ENCODE results near the gene KIF1C.
"Not testable (repeated sequence)": the region's sequence is repeated elsewhere in the genome, so short reads cannot be mapped to it uniquely, and the experiment has no call there.

The KIF1C gene

GRCh38 chr17:5045496-5045895 lies 47.7 kb downstream of the KIF1C start:
- DNase-seq, result no peak

- no peak for DNase-seq
Observed at GRCh38 chr17:5047446-5047845, 49.7 kb downstream of the KIF1C start.

- DNase-seq, result no peak
Observed at GRCh38 chr17:5049314-5049841, 51.6 kb downstream of the KIF1C start.

- no peak for DNase-seq
Observed at GRCh38 chr17:5050278-5050677, 52.5 kb downstream of the KIF1C start.

GRCh38 chr17:5055543-5055942 lies 57.8 kb downstream of the KIF1C start:
- DNase-seq, result no peak

GRCh38 chr17:5065227-5065744 lies 67.5 kb downstream of the KIF1C start:
- DNase-seq, result no peak

- no peak for DNase-seq
Observed at GRCh38 chr17:5068236-5068635, 70.5 kb downstream of the KIF1C start.

GRCh38 chr17:5069724-5070123 lies 72.0 kb downstream of the KIF1C start:
- no peak for DNase-seq

- DNase-seq, result not testable (repeated sequence)
Observed at GRCh38 chr17:5075472-5075871, 77.7 kb downstream of the KIF1C start.

- not testable (repeated sequence) for DNase-seq
Observed at GRCh38 chr17:5077275-5077674, 79.5 kb downstream of the KIF1C start.

GRCh38 chr17:5077781-5078105 lies 80.0 kb downstream of the KIF1C start:
- DNase-seq, result no peak

Data from C1 segment of cervical spinal cord (tissue), 14 donors.